GM19025 (cell line): ENCODE measurements around the gene LRMDA.

Source experiments
- ATAC-seq: cut with Tn5 transposase; IDR thresholded peaks from one replicate; pipeline ENCODE4 v1.9.1; 2021; ENCODE audit warnings: mild to moderate bottlenecking, low read depth, moderate library complexity; ENCODE audit not compliant: unreplicated experiment

Gene LRMDA

GRCh38 chr10:75653761-75654160 is 222.3 kb downstream of the LRMDA start:
- no peak for ATAC-seq

- no peak for ATAC-seq
Observed at GRCh38 chr10:75654171-75654771, 222.8 kb downstream of the LRMDA start.

GRCh38 chr10:75654772-75655171 is 223.3 kb downstream of the LRMDA start:
- no peak for ATAC-seq

- ATAC-seq: no peak
Observed at GRCh38 chr10:75655791-75656451, 224.5 kb downstream of the LRMDA start.

- ATAC-seq: no peak
Observed at GRCh38 chr10:75657351-75657750, 225.9 kb downstream of the LRMDA start.

- ATAC-seq: no peak
Observed at GRCh38 chr10:75658036-75658435, 226.6 kb downstream of the LRMDA start.

- ATAC-seq: no peak
Observed at GRCh38 chr10:75658496-75658895, 227.1 kb downstream of the LRMDA start.

GRCh38 chr10:75658915-75659314 is 227.5 kb downstream of the LRMDA start:
- no peak for ATAC-seq

- no peak for ATAC-seq
Observed at GRCh38 chr10:75660823-75661222, 229.4 kb downstream of the LRMDA start.

GRCh38 chr10:75662715-75663114 is 231.3 kb downstream of the LRMDA start:
- ATAC-seq: no peak

GRCh38 chr10:75663947-75664664 is 232.7 kb downstream of the LRMDA start:
- ATAC-seq: no peak

GRCh38 chr10:75664968-75665367 is 233.5 kb downstream of the LRMDA start:
- ATAC-seq: no peak

GRCh38 chr10:75665707-75666106 is 234.3 kb downstream of the LRMDA start:
- ATAC-seq: no peak

- ATAC-seq: no peak
Observed at GRCh38 chr10:75672111-75672671, 240.8 kb downstream of the LRMDA start.

- ATAC-seq: no peak
Observed at GRCh38 chr10:75672842-75673241, 241.4 kb downstream of the LRMDA start.

- no peak for ATAC-seq
Observed at GRCh38 chr10:75677541-75677940, 246.1 kb downstream of the LRMDA start.

- no peak for ATAC-seq
Observed at GRCh38 chr10:75678527-75678926, 247.1 kb downstream of the LRMDA start.

- no peak for ATAC-seq
Observed at GRCh38 chr10:75679536-75679935, 248.1 kb downstream of the LRMDA start.

GRCh38 chr10:75681334-75681733 is 249.9 kb downstream of the LRMDA start:
- no peak for ATAC-seq

GRCh38 chr10:75682649-75683557 is 251.5 kb downstream of the LRMDA start:
- ATAC-seq: no peak
